Heart right ventricle (tissue), 16 donors: ENCODE data around the gene PMP22. TPM values are rescaled to one million over a fixed set of nuclear protein-coding genes. Genes with fewer than 3 reads are reported as not detected.

Experiments
- ATAC-seq, 8 donors: fragments of 200-7000 bp; cut with Tn5 transposase; one replicate each; pipeline ENCODE4 v1.9.1; 2020; ENCODE audit warnings: mild to moderate bottlenecking in 8 of 8, moderate library complexity in 8 of 8, moderate number of reproducible peaks in 1 of 8
- DNase-seq, 2 donors: peaks; one replicate each; pipeline ENCODE4 v3.0.0-alpha.2; 2020
- H3K27ac ChIP-seq, 10 donors: fragments of 200-600 bp; sonication (generic) in 2 of 10; one replicate each; pipeline versions ENCODE4 v1.5.0 to v1.8.0; 2020 to 2022; ENCODE audit warnings: mild to moderate bottlenecking in 3 of 10
- H3K27me3 ChIP-seq, 7 donors: fragments of 200-600 bp; one replicate each; pipeline ENCODE4 v1.8.0; 2021 to 2022; ENCODE audit warnings: mild to moderate bottlenecking in 2 of 7
- H3K36me3 ChIP-seq, 9 donors: fragments of 200-600 bp; sonication (generic) in 1 of 9; one replicate each; pipeline versions ENCODE4 v1.5.0 to v1.8.0; 2020 to 2022; ENCODE audit warnings: mild to moderate bottlenecking in 2 of 9
- H3K4me1 ChIP-seq, 9 donors: fragments of 200-600 bp; sonication (generic) in 1 of 9; one replicate each; pipeline versions ENCODE4 v1.5.0 to v1.8.0; 2020 to 2022; ENCODE audit warnings: mild to moderate bottlenecking in 4 of 9
- H3K4me3 ChIP-seq, 10 donors: fragments of 200-600 bp; sonication (generic) in 2 of 10; one replicate each; pipeline versions ENCODE4 v1.5.0 to v1.8.0; 2020 to 2022; ENCODE audit warnings: mild to moderate bottlenecking in 7 of 10, moderate library complexity in 2 of 10
- H3K9me3 ChIP-seq, 11 donors: fragments of 200-600 bp in 10 of 11; sonication (generic) in 2 of 11; one replicate each; pipeline versions ENCODE4 v1.5.0 to v1.8.0; 2013 to 2022; ENCODE audit warnings: mild to moderate bottlenecking in 2 of 11, control low read depth in 1 of 11, moderate library complexity in 1 of 11
- CTCF ChIP-seq, 9 donors: fragments of 200-600 bp; sonication (generic) in 2 of 9; IDR thresholded peaks; one replicate each; pipeline versions ENCODE4 v1.5.0 to v1.8.0; 2021 to 2022; ENCODE audit warnings: antibody characterized with exemption in 9 of 9, mild to moderate bottlenecking in 5 of 9, moderate library complexity in 1 of 9
- WGBS, 2 donors: extraction: QIAGEN DNeasy Blood & Tissue Kit; methylation state at CpG; one replicate each; pipeline ENCODE4 v1.1.7; 2013; ENCODE audit warnings: inconsistent platforms in 1 of 2; 5-methylcytosine and 5-hydroxymethylcytosine counted together
- intact Hi-C, 10 donors: fragments of 100-400 bp; cut with DNase I; formaldehyde crosslinking; loops; one replicate each; pipeline versions ENCODE4 v1.11.1 to v1.14.2; 2022
- polyA plus RNA-seq, 2 donors: library from polyadenylated mRNA; stranded (reverse); fragments of 200-250 nt; gene quantifications; one replicate each; pipeline ENCODE4 v1.2.3, GENCODE V29; 2013
- total RNA-seq, 10 donors: library from RNA; stranded (reverse); fragmentation: NEBNext Ultra II Directional in 3 of 10; extraction: Animal tissue kit (Norgen Biotek cat#: 25700) in 3 of 10; gene quantifications; one replicate each; pipeline versions ENCODE4 v1.2.1 to v1.2.4, GENCODE V29; 2021 to 2023
- donor health status: Arrhythmogenic right ventricular cardiomyopathy.
- donor health status: ischemic (EF 13 %, LVEDD 7.1; RV severe dilation, severe dysfunction).
- donor health status: healthy with polysubstance abuse.
- donor health status: DM: no; HTN: yes; CAD: no.
- donor health status: DM: no; HTN: no; CAD: no.
- donor health status: ischemic (EF 25% LVEDD 6.9; RV normal size, moderate dysfunction).
- donor health status: ischemic (EF 25% LVEDD 5.7; RV mildly dilated, moderate dysfunction).
- donor health status: healthy.
- donor health status: DM: yes; HTN: yes; CAD: no.
- donor health status: Ischemic cardiomyopathy.
- donor health status: ischemic (EF 35%, LVEDD 5.7; RV mildly dilated, moderate dysfunction).
- donor health status: nonischemic (EF 11% LVEDD 7.7; RV severe dilation, severe dysfunction).
- donor health status: DM: yes; HTN: yes; CAD: no.
- donor health status: PGD.
- donor health status: ischemic (EF 29% LVEDD 5.4; RV normal size, mild dysfunction).
- donor health status: nonischemic (EF 23%, LVEDD 6.1; RV moderate dilation, normal function).

The PMP22 gene
- total and polyA plus RNA-seq, 12 donors = 62.0 to 241 (median 158) TPM

GRCh38 chr17:15261258-15261801 lies 3.8 kb downstream of the PMP22 start:
- peaks cover 0 to 32% (median 21%) of the 10 kb centered on the region in 9 donors for H3K36me3 ChIP-seq
- H3K27me3 ChIP-seq = peaks cover 0 to 45% (median 0%) of the 10 kb centered on the region in 7 donors
- peak overlapping the region; percentile 49 to 89 (median 80) for H3K4me3 ChIP-seq
- 1% methylated on average over 32 of the region's 32 CpGs for WGBS, 2 donors
- DNase-seq (peak; percentile 46 to 66), ATAC-seq (peak; percentile 12 to 51 (median 35))
- H3K4me1 ChIP-seq = peaks cover 15 to 62% (median 53%) of the 10 kb centered on the region in 9 donors
- no peak for TF ChIP-seq CTCF (IDR thresholded peaks at IDR 0.05)
- H3K27ac ChIP-seq = peak overlapping the region; percentile 92 to 100 (median 98)
- intact Hi-C loops = loop anchor here in 8 of 10 donors (1.0 to 10.0 kb wide), 10 partner anchors 81 to 241 kb away; partner anchors contain the start of gene TEKT3 (in 2 of the 8)
- no peaks in the 10 kb centered on the region for H3K9me3 ChIP-seq

DNA sequence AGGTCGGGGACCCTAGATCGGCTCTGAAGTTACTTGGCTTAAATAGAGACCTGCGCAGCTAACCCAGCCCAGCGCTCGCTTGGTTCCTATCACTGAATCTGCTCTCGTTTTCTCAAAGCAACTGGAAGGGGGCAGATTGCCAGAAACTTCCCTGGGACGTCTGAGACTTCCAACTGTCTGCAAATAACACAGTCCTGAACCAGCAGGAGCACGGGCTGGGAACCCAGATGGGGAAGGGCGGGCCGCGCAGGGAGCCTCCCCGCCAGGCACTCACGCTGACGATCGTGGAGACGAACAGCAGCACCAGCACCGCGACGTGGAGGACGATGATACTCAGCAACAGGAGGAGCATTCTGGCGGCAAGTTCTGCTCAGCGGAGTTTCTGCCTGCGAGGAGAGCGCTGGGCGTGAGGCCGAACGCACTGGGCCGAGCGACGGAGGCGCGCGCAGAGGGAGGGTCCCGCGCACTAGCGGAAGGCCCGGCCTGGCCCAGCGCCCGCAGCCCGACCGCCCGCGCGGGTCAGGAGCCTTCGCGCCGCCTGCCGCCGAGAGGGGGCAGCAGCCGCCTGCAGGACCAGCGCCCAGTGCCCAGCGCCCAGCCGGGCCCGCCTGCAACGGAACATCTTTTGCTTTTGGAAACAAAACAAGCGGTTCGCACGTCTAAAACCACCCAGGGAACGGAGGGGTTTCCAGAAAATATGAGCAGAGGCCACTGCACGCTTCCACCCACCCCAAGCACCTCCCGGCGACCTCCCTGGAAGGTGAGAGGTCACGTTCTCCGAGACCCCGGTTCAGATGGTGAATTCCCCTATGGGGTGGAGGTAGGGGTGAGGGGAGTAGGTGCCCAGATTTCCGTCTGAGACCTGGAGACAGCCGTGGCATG lies 4.5 kb downstream of the PMP22 start:
- Histone ChIP-seq H3K4me3 (peak overlapping the region; percentile 49 to 89 (median 80)), H3K4me1 (peaks cover 15 to 69% (median 59%) of the 10 kb centered on the region in 9 donors), H3K27me3 (peaks cover 0 to 45% (median 0%) of the 10 kb centered on the region in 7 donors), H3K36me3 (peaks cover 0 to 40% (median 26%) of the 10 kb centered on the region in 9 donors), H3K9me3 (no peaks in the 10 kb centered on the region), H3K27ac (peak overlapping the region; percentile 92 to 100 (median 98))
- ATAC-seq (peak; percentile 56 to 75 (median 70)), DNase-seq (peak; percentile 88 to 92)
- TF ChIP-seq CTCF (IDR thresholded peaks at IDR 0.05) = peak; percentile 75 to 98 (median 90)
- intact Hi-C loops = loop anchor here in 9 of 10 donors (1.0 to 10.0 kb wide), 11 partner anchors 82 to 243 kb away; partner anchors contain the start of gene TEKT3 (in 2 of the 9)
- 0 to 1% methylated on average over 64 to 67 of the region's 67 CpGs for WGBS, 2 donors

DNA sequence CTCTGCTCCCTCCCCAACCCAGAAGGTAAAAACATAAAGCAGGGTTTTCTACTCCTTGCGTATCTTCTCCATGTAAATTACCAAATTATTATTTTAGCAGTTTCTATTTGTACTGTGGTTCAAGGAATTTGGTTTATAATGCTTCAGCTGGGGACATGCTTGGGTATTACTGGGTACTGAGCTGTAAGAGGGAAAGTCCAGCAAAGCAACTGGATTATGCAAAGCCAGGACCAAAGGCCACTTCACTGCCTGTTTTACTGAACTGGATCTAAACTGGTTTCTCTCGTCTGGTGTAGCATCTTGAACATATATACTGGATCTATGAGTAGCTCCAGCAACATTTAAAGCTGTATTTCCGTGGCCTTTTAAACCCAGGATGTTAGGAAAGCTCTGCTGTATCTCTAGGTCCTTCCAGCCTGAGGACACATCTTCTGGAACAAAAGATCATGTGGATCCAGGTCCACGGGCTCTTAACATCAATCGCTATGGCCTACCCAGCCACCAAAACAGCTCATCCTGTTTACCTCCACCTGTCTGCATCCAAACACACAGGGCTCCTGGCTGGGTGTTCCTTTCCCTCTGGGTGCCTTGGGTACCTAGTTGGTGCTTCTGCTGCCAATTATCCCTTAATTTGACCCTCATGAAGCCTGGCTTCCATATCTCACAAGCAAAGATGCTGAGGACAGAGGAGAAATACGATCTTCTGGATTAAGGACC lies 7.2 kb downstream of the PMP22 start:
- no peak for ATAC-seq
- peaks cover 15 to 81% (median 73%) of the 10 kb centered on the region in 9 donors for H3K4me1 ChIP-seq
- no peak for DNase-seq
- peaks cover 0 to 66% (median 46%) of the 10 kb centered on the region in 9 donors for H3K36me3 ChIP-seq
- WGBS, 2 donors = 78 to 85% methylated on average over 6 of the region's 6 CpGs
- H3K27ac ChIP-seq = peak overlapping the region in 8 of 10 donors; percentile 52 to 99 (median 59)
- peaks cover 0 to 22% (median 0%) of the 10 kb centered on the region in 7 donors for H3K27me3 ChIP-seq
- no peak for TF ChIP-seq CTCF (IDR thresholded peaks at IDR 0.05)
- peak overlapping the region in 9 of 10 donors; percentile 3 to 44 (median 31) for H3K4me3 ChIP-seq
- H3K9me3 ChIP-seq = no peaks in the 10 kb centered on the region
- intact Hi-C loops = loop anchor here in 1 of 10 donors (5.0 kb wide), 1 partner anchor 244 kb away; no protein-coding TSS in a partner anchor
